OCI-LY3 (cell line): ENCODE results near the gene HPGDS.

ENCODE experiments used
- H2AFZ ChIP-seq: fragments of 200-600, 300-600 bp; shearing (Covaris generic); 2 replicates; pipeline ENCODE4 v1.6.0; 2014; ENCODE audit warnings: antibody characterized with exemption, low read depth, low read length
- H3K27ac ChIP-seq: fragments of 200-600, 300-600 bp; sonication (generic); 2 replicates; pipeline ENCODE4 v1.5.1; 2014; ENCODE audit warnings: mild to moderate bottlenecking, low read length, moderate library complexity, mixed read lengths
- H3K27me3 ChIP-seq: fragments of 200-600, 300-600 bp; sonication (generic); 2 replicates; pipeline ENCODE4 v1.6.1; 2014; ENCODE audit warnings: low read depth, low read length, mixed read lengths
- H3K36me3 ChIP-seq: fragments of 200-600, 300-600 bp; sonication (generic); replicated peaks from 2 replicates; pipeline ENCODE3; 2014; ENCODE audit warnings: low read depth, low read length, mixed read lengths
- H3K4me1 ChIP-seq: fragments of 300-600, 200-600 bp; sonication (generic); 2 replicates; pipeline ENCODE4 v1.6.1; 2014; ENCODE audit warnings: low read length, mixed read lengths
- H3K4me2 ChIP-seq: fragments of 200-600, 300-600 bp; sonication (generic); 2 replicates; pipeline ENCODE4 v1.6.1; 2014; ENCODE audit warnings: low read length, mixed read lengths
- H3K4me3 ChIP-seq: fragments of 300-600, 200-600 bp; sonication (generic); 2 replicates; pipeline ENCODE4 v1.5.1; 2014; ENCODE audit warnings: antibody characterized with exemption, mild to moderate bottlenecking, low read length, moderate library complexity
- H3K79me2 ChIP-seq: fragments of 300-600, 200-600 bp; shearing (Covaris generic); 2 replicates; pipeline ENCODE4 v1.6.1; 2014; ENCODE audit warnings: mild to moderate bottlenecking, low read length, mixed read lengths
- H3K9ac ChIP-seq: fragments of 300-600, 200-600 bp; shearing (Covaris generic); 2 replicates; pipeline ENCODE4 v1.6.0; 2014; ENCODE audit warnings: mild to moderate bottlenecking, low read length, moderate library complexity
- H3K9me3 ChIP-seq: fragments of 200-600, 300-600 bp; shearing (Covaris generic); 2 replicates; pipeline ENCODE4 v1.6.1; 2014; ENCODE audit warnings: low read length, mixed read lengths; ENCODE audit not compliant: insufficient read depth
- H4K20me1 ChIP-seq: fragments of 200-600, 300-600 bp; sonication (generic); 2 replicates; pipeline ENCODE4 v1.6.1; 2016; ENCODE audit warnings: low read length, mixed read lengths; ENCODE audit not compliant: insufficient read depth
- EZH2phosphoT487 ChIP-seq: fragments of 200-600 bp; shearing (Covaris generic); IDR thresholded peaks from 2 replicates; pipeline ENCODE4 v1.6.1; 2018; ENCODE audit warnings: antibody characterized with exemption, mixed run types, low read depth
- TF ChIP-seq, protein P1 (sequence below): fragments of 200-600, 300-600 bp; sonication (generic); IDR thresholded peaks from 2 replicates; pipeline ENCODE4 v1.5.1; 2014; ENCODE audit warnings: antibody characterized with exemption, low read length, low read depth

HPGDS gene

DNA sequence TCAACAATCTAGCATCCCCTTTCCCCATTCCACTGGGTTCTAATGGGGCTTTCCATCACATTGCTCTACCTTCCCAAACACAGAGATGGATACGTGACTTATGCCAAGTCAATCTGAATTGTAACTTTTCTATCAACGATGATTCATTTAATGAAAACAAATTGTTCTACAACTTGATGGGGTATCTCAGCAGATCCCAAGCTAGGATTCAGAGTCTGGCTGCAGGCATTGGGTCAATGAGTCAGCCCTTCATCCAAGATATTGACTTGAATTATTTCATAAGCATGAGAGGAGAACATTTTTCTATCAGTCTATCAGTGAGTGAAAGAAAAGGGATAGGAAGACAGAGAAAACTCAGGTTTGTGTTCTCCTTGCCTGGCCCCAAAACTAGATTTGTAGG, 15.0 kb upstream of the HPGDS start:
- Histone ChIP-seq H3K4me2 (no peak overlapping the region), H3K4me3 (no peak overlapping the region), H3K27me3 (no peaks in the 10 kb centered on the region), H3K36me3 (no peaks in the 10 kb centered on the region), H3K27ac (no peak overlapping the region), H3K9ac (no peak overlapping the region), H3K4me1 (no peaks in the 10 kb centered on the region), H4K20me1 (no peaks in the 10 kb centered on the region), H3K79me2 (no peaks in the 10 kb centered on the region), H2AFZ (no peak overlapping the region), H3K9me3 (no peaks in the 10 kb centered on the region)
- TF ChIP-seq EZH2phosphoT487: no peak
- TF ChIP-seq, protein P1, sequence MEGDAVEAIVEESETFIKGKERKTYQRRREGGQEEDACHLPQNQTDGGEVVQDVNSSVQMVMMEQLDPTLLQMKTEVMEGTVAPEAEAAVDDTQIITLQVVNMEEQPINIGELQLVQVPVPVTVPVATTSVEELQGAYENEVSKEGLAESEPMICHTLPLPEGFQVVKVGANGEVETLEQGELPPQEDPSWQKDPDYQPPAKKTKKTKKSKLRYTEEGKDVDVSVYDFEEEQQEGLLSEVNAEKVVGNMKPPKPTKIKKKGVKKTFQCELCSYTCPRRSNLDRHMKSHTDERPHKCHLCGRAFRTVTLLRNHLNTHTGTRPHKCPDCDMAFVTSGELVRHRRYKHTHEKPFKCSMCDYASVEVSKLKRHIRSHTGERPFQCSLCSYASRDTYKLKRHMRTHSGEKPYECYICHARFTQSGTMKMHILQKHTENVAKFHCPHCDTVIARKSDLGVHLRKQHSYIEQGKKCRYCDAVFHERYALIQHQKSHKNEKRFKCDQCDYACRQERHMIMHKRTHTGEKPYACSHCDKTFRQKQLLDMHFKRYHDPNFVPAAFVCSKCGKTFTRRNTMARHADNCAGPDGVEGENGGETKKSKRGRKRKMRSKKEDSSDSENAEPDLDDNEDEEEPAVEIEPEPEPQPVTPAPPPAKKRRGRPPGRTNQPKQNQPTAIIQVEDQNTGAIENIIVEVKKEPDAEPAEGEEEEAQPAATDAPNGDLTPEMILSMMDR: no peak

DNA sequence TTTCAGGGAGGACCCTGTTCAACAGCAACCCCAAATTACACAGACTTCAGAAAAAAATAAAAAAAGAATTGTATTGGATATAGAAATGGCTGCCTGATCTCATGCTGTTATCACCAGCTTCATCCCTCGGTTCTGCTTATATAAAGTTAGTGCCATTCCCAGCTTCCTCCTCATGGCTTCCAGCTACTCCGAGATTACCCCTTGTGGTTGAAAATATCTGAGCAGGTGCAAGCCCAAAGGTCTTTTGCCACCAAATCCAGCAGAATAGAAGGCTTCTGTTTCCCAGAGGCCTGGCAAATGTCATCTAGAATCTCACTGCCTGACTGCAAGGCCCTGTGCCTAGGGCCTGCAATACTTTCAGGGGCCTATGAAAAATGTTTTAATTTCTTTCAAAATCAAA, 13.8 kb upstream of the HPGDS start:
- Histone ChIP-seq H3K27me3 (no peaks in the 10 kb centered on the region), H3K9me3 (no peaks in the 10 kb centered on the region), H3K79me2 (no peaks in the 10 kb centered on the region), H3K4me2 (no peak overlapping the region), H2AFZ (no peak overlapping the region), H3K9ac (no peak overlapping the region), H4K20me1 (no peaks in the 10 kb centered on the region), H3K4me1 (no peaks in the 10 kb centered on the region), H3K27ac (no peak overlapping the region), H3K4me3 (no peak overlapping the region), H3K36me3 (no peaks in the 10 kb centered on the region)
- TF ChIP-seq EZH2phosphoT487: no peak
- TF ChIP-seq, protein P1: no peak

DNA sequence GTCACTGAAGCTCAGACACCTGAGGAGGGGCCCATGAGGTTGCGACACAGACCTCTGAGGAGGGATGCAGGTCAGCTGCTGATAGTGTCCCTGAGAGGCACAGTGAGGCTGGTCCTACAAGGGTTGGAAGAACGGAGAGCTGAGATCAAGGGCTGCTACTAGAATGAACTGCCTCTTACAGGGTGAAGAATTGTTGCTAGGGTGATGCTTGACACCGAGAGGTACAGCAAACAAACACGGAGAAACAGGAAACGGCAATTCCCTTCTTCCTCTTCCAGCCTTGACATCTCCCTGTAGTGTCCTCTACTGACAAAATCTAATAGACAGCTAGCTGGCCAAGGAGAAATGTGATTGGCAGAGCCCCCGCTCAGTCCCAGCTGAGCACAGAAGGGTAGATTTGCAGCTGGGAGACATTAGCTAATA, 11.8 kb upstream of the HPGDS start:
- H3K27me3 ChIP-seq: no peaks in the 10 kb centered on the region
- TF ChIP-seq, protein P1: no peak
- TF ChIP-seq EZH2phosphoT487: no peak
- no peak overlapping the region for H3K9ac ChIP-seq
- H3K27ac ChIP-seq: no peak overlapping the region
- H3K4me1 ChIP-seq: no peaks in the 10 kb centered on the region
- H3K4me3 ChIP-seq: no peak overlapping the region
- no peak overlapping the region for H2AFZ ChIP-seq
- no peaks in the 10 kb centered on the region for H4K20me1 ChIP-seq
- no peak overlapping the region for H3K4me2 ChIP-seq
- no peaks in the 10 kb centered on the region for H3K79me2 ChIP-seq
- H3K36me3 ChIP-seq: no peaks in the 10 kb centered on the region
- no peaks in the 10 kb centered on the region for H3K9me3 ChIP-seq

DNA sequence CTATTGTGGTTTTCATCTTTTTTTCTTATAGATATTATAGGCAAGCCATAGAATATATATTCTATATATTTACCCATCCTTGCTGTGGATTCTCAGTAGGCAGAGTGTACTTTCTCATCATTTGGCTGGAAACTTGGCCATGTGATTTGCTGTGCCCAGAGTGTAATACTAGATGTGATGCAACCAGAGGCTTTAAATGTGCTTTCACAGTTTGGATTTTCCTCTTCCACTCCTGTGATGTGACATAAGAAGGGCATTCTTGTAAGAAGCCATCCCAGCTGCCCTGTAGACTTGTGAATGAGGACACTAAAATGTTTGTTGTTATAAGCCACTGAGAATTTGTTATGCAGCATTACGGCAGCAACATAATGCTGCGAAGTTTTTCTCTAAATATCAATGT, 10.4 kb upstream of the HPGDS start:
- Histone ChIP-seq H3K4me2 (no peak overlapping the region), H3K27me3 (no peaks in the 10 kb centered on the region), H3K4me3 (no peak overlapping the region), H3K36me3 (no peaks in the 10 kb centered on the region), H3K79me2 (no peaks in the 10 kb centered on the region), H2AFZ (no peak overlapping the region), H4K20me1 (no peaks in the 10 kb centered on the region), H3K9me3 (no peaks in the 10 kb centered on the region), H3K4me1 (no peaks in the 10 kb centered on the region), H3K27ac (no peak overlapping the region), H3K9ac (no peak overlapping the region)
- TF ChIP-seq EZH2phosphoT487: no peak
- TF ChIP-seq, protein P1: no peak
